Right lobe of liver (tissue), 4 donors: Measurements from ENCODE around the gene HNRNPU.

Experiments
- POLR2A ChIP-seq: fragments of 450-650 bp; IDR thresholded peaks from one replicate; pipeline ENCODE4 v1.6.1; 2017; ENCODE audit warnings: antibody characterized with exemption, mild to moderate bottlenecking
- TF ChIP-seq, protein P1 (sequence below), 4 donors: fragments of 200-600 bp in 3 of 4; fragments of 450-650 bp in 1 of 4; IDR thresholded peaks; one replicate each; pipeline versions ENCODE4 v1.5.1 to v1.8.0; 2016 to 2022; ENCODE audit warnings: antibody characterized with exemption in 4 of 4, mild to moderate bottlenecking in 2 of 4
- donor health status: DM: no; HTN: no; CAD: no.
- donor health status: DM: no; HTN: no; CAD: no.
- donor health status: DM: no; HTN: yes; CAD: no.

DNA sequence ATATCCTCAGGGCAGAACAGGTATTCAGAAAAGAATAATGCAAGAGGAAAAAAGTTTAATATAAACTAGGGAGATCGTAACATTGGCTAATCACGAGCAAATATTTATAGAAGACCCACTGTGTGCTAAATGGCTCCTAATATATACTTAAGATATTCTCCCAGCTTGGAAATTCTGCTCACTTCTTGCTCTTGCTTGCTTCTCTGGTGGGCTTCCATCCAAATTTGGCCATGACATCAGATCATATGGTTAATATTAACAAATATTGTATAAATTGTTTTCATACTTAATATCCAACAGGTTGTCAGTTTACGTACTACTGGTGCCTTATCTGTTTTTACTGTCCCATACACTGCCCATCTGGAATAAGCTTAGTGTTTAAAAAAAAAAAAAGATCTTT is 27.8 kb downstream of the HNRNPU start:
- TF ChIP-seq, protein P1, sequence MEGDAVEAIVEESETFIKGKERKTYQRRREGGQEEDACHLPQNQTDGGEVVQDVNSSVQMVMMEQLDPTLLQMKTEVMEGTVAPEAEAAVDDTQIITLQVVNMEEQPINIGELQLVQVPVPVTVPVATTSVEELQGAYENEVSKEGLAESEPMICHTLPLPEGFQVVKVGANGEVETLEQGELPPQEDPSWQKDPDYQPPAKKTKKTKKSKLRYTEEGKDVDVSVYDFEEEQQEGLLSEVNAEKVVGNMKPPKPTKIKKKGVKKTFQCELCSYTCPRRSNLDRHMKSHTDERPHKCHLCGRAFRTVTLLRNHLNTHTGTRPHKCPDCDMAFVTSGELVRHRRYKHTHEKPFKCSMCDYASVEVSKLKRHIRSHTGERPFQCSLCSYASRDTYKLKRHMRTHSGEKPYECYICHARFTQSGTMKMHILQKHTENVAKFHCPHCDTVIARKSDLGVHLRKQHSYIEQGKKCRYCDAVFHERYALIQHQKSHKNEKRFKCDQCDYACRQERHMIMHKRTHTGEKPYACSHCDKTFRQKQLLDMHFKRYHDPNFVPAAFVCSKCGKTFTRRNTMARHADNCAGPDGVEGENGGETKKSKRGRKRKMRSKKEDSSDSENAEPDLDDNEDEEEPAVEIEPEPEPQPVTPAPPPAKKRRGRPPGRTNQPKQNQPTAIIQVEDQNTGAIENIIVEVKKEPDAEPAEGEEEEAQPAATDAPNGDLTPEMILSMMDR (IDR thresholded peaks at IDR 0.05): no peak
- no peak for TF ChIP-seq POLR2A
